T-helper 22 cell (primary cell): ENCODE data around the gene PTGIS.
"Not testable (repeated sequence)": the region's sequence is repeated elsewhere in the genome, so short reads cannot be mapped to it uniquely, and the experiment has no call there.

Source experiments
- DNase-seq: peaks from one replicate; pipeline ENCODE4 v3.0.0-alpha.2; 2020; ENCODE audit warnings: low read depth

Gene PTGIS

GRCh38 chr20:49579874-49580812 lies 12.2 kb upstream of the PTGIS start:
- no peak for DNase-seq

GRCh38 chr20:49579195-49579594 lies 11.3 kb upstream of the PTGIS start:
- DNase-seq = no peak

- DNase-seq = no peak
Measured at GRCh38 chr20:49578436-49578835, 10.5 kb upstream of the PTGIS start.

GRCh38 chr20:49575551-49576060 lies 7.7 kb upstream of the PTGIS start:
- DNase-seq = no peak

- no peak for DNase-seq
Measured at GRCh38 chr20:49573900-49574416, 6.0 kb upstream of the PTGIS start.

GRCh38 chr20:49572857-49573256 lies 4.9 kb upstream of the PTGIS start:
- no peak for DNase-seq

- DNase-seq = no peak
Measured at GRCh38 chr20:49571553-49571835, 3.6 kb upstream of the PTGIS start.

GRCh38 chr20:49570828-49571552 lies 3.1 kb upstream of the PTGIS start:
- DNase-seq = no peak

- DNase-seq = no peak
Measured at GRCh38 chr20:49570161-49570827, 2.4 kb upstream of the PTGIS start.

GRCh38 chr20:49569411-49570115 lies 1.6 kb upstream of the PTGIS start:
- DNase-seq = no peak

- DNase-seq = no peak
Measured at GRCh38 chr20:49568278-49569151, 578 bp upstream of the PTGIS start.

- no peak for DNase-seq
Measured at GRCh38 chr20:49566401-49567364, 1.3 kb downstream of the PTGIS start.

- not testable (repeated sequence) for DNase-seq
Measured at GRCh38 chr20:49564991-49565390, 2.9 kb downstream of the PTGIS start.

GRCh38 chr20:49563015-49563980 lies 4.6 kb downstream of the PTGIS start:
- DNase-seq = no peak

- no peak for DNase-seq
Measured at GRCh38 chr20:49562311-49563014, 5.5 kb downstream of the PTGIS start.

- DNase-seq = no peak
Measured at GRCh38 chr20:49561806-49562205, 6.1 kb downstream of the PTGIS start.

- DNase-seq = no peak
Measured at GRCh38 chr20:49561256-49561655, 6.7 kb downstream of the PTGIS start.

GRCh38 chr20:49560646-49561045 lies 7.3 kb downstream of the PTGIS start:
- no peak for DNase-seq
